Fibroblast of mammary gland (primary cell): ENCODE results near the gene TTF2.
A peak's percentile ranks its signal among the peaks of the same experiment; 100 is the strongest.

Source experiments
- DNase-seq: peaks from one replicate; pipeline ENCODE4 v3.0.0-alpha.2; 2010; ENCODE audit warnings: low read depth
- H3K4me3 ChIP-seq: 2 replicates; pipeline ENCODE4 v1.5.1; 2011; ENCODE audit warnings: low read depth, mild to moderate bottlenecking, low read length, moderate library complexity; ENCODE audit not compliant: control insufficient read depth
- CTCF ChIP-seq: conservative IDR thresholded peaks from 2 replicates; pipeline ENCODE4 v1.5.1; 2011; ENCODE audit warnings: low read depth, low read length, inconsistent platforms; ENCODE audit not compliant: control insufficient read depth, insufficient read depth

The TTF2 gene

DNA sequence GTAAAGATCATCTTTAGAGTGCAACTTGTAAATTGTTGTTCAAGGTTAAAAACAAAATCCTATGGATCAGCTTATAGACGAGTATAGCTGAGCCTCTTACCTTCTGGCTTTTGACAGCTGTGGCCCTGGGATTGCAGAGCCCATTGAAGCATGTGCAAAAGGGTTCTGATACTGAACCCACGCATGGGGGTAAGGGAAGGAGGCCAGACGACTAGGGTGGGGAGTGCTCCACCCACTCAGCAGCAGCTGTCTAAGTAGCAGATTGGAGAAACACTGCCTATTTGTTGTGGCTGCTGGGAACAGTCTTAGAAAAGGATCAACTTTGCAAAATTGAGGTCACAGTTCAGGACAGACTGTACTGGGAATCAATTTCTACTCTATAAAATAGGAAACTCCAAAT, 42.5 kb upstream of the TTF2 start:
- no peak overlapping the region for H3K4me3 ChIP-seq
- no peak for TF ChIP-seq CTCF
- DNase-seq = peak; percentile 24

GRCh38 chr1:117020526-117021156, 39.5 kb upstream of the TTF2 start:
- DNase-seq = no peak
- TF ChIP-seq CTCF = no peak
- no peak overlapping the region for H3K4me3 ChIP-seq

- DNase-seq = no peak
- no peak overlapping the region for H3K4me3 ChIP-seq
- no peak for TF ChIP-seq CTCF
Observed at GRCh38 chr1:117022114-117022513, 38.0 kb upstream of the TTF2 start.

GRCh38 chr1:117025568-117025967, 34.6 kb upstream of the TTF2 start:
- TF ChIP-seq CTCF = no peak
- H3K4me3 ChIP-seq = no peak overlapping the region
- DNase-seq = no peak

GRCh38 chr1:117026361-117026760, 33.8 kb upstream of the TTF2 start:
- DNase-seq = peak; percentile 21
- no peak overlapping the region for H3K4me3 ChIP-seq
- TF ChIP-seq CTCF = no peak

DNA sequence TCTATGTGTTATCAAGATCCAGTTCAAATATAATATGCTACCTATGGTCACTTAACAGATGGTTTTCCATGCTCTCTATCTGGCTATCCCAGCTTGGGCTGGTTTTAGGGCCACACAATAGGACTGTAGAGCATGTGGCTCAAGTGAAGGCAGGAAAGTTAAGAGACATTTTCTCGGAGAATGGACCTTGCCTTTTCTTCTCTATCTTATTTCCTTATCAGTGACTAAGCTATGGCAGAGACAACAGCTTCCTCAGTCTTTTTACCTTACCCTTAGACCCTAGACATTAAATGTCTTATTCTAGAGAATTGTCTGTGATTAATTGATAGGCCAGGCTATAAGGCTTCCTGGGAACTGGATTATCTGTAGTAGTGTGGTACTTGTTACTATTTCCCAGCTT, 30.4 kb upstream of the TTF2 start:
- H3K4me3 ChIP-seq = no peak overlapping the region
- no peak for TF ChIP-seq CTCF
- DNase-seq = no peak
